H1 (cell line): ENCODE data around the gene SEC61B. TPM values are rescaled to one million over a fixed set of nuclear protein-coding genes. Genes with fewer than 3 reads are reported as not detected.

Experiments
- CTCF ChIA-PET: fragments of 300-600 bp; sonication (Branson Sonifier 250); formaldehyde crosslinking; loops from one replicate; lab custom pipeline; 2021; ENCODE audit not compliant: partially characterized antibody; lab: Charles Lee
- POLR2A ChIA-PET: fragments of 300-600 bp; sonication (Branson Sonifier 250); formaldehyde crosslinking; loops from one replicate; lab custom pipeline; 2021; ENCODE audit warnings: inconsistent platforms; ENCODE audit not compliant: partially characterized antibody; lab: Charles Lee
- DNase-seq, 2 experiments: peaks; one replicate each; pipeline versions ENCODE4 v3.0.0 to v3.0.0-alpha.2; 2010 to 2022; ENCODE audit warnings: low spot score in 2 of 2, low read depth in 1 of 2, mixed read lengths in 1 of 2
- FAIRE-seq: peaks from 2 replicates; lab custom pipeline; 2011; peaks lifted over from hg19 to GRCh38; lab: Jason Lieb, UNC
- H2AFZ ChIP-seq: 2 replicates; pipeline ENCODE4 v1.8.1; 2012; ENCODE audit warnings: low read length, inconsistent platforms
- H2AK5ac ChIP-seq: 2 replicates; pipeline ENCODE4 v1.6.1; 2013; ENCODE audit warnings: low read depth, low read length
- H2BK120ac ChIP-seq: replicated peaks from 2 replicates; pipeline ENCODE3; 2013; ENCODE audit warnings: low read depth, low read length, inconsistent platforms
- H2BK12ac ChIP-seq: 2 replicates; pipeline ENCODE4 v1.6.1; 2013; ENCODE audit warnings: low read depth, low read length
- H2BK15ac ChIP-seq: 2 replicates; pipeline ENCODE4 v1.6.1; 2013; ENCODE audit warnings: low read length
- H2BK20ac ChIP-seq: 2 replicates; pipeline ENCODE4 v1.6.1; 2013; ENCODE audit warnings: low read length
- H2BK5ac ChIP-seq: 2 replicates; pipeline ENCODE4 v1.6.1; 2013; ENCODE audit warnings: low read depth, low read length
- H3K14ac ChIP-seq: 2 replicates; pipeline ENCODE4 v1.6.1; 2013; ENCODE audit warnings: inconsistent platforms; ENCODE audit not compliant: insufficient read length
- H3K18ac ChIP-seq: 2 replicates; pipeline ENCODE4 v1.6.1; 2013; ENCODE audit warnings: low read length; ENCODE audit errors: extremely low read depth
- H3K23ac ChIP-seq: 2 replicates; pipeline ENCODE4 v1.6.1; 2013; ENCODE audit warnings: inconsistent platforms; ENCODE audit not compliant: insufficient read length
- H3K23me2 ChIP-seq: 2 replicates; pipeline ENCODE4 v1.6.1; 2013; ENCODE audit warnings: low read depth, low read length
- H3K27ac ChIP-seq: 2 replicates; pipeline ENCODE4 v1.6.1; 2011; ENCODE audit warnings: low read depth, low read length, inconsistent platforms
- H3K27me3 ChIP-seq, 4 experiments: replicated peaks in 1 of 4; 1 replicate in 1 of 4; 2 replicates in 3 of 4; pipeline versions ENCODE4 v1.6.1 to v1.8.1; 2011 to 2013; ENCODE audit warnings: low read length in 3 of 4, mild to moderate bottlenecking in 3 of 4, inconsistent platforms in 2 of 4, mixed read lengths in 2 of 4, moderate library complexity in 1 of 4; ENCODE audit not compliant: control insufficient read depth in 3 of 4, insufficient read depth in 3 of 4; ENCODE audit errors: extremely low read depth in 1 of 4
- H3K36me3 ChIP-seq, 4 experiments: 2 replicates each; pipeline versions ENCODE4 v1.6.1 to v1.8.1; 2011 to 2013; ENCODE audit warnings: mild to moderate bottlenecking in 4 of 4, low read length in 3 of 4, moderate library complexity in 2 of 4, control low read depth in 1 of 4, inconsistent platforms in 1 of 4; ENCODE audit not compliant: insufficient read depth in 4 of 4, control insufficient read depth in 2 of 4
- H3K4ac ChIP-seq: replicated peaks from 2 replicates; pipeline ENCODE3; 2013; ENCODE audit warnings: low read length, low read depth, mixed read lengths, inconsistent platforms; ENCODE audit not compliant: insufficient read length
- H3K4me1 ChIP-seq, 4 experiments: replicated peaks in 1 of 4; 1 replicate in 1 of 4; 2 replicates in 3 of 4; pipeline versions ENCODE4 v1.6.1 to v1.8.1; 2011 to 2013; ENCODE audit warnings: low read length in 3 of 4, inconsistent platforms in 2 of 4, mixed read lengths in 1 of 4; ENCODE audit not compliant: insufficient read depth in 4 of 4, control insufficient read depth in 3 of 4
- H3K4me2 ChIP-seq, 2 experiments: 2 replicates each; pipeline versions ENCODE4 v1.6.1 to v1.8.1; 2011 to 2013; ENCODE audit warnings: low read depth in 2 of 2, low read length in 2 of 2, control low read depth in 1 of 2, inconsistent platforms in 1 of 2, mild to moderate bottlenecking in 1 of 2; ENCODE audit not compliant: insufficient read depth in 1 of 2
- H3K4me3 ChIP-seq, 4 experiments: fragments of 200-600, 300-600 bp in 1 of 4; sonication (generic), shearing (Covaris generic), sonication (Bioruptor Twin) in 1 of 4; 2 replicates each; pipeline versions ENCODE4 v1.5.1 to v1.8.1; 2011 to 2016; ENCODE audit warnings: low read length in 4 of 4, low read depth in 3 of 4, control low read depth in 2 of 4, inconsistent platforms in 2 of 4, mild to moderate bottlenecking in 2 of 4, mixed read lengths in 1 of 4, moderate library complexity in 1 of 4; ENCODE audit not compliant: insufficient read depth in 2 of 4; ENCODE audit errors: extremely low read depth in 1 of 4
- H3K56ac ChIP-seq: replicated peaks from 2 replicates; pipeline ENCODE3; 2013; ENCODE audit warnings: low read depth, mild to moderate bottlenecking, mixed read lengths, low read length, inconsistent platforms; ENCODE audit not compliant: insufficient read length
- H3K79me1 ChIP-seq: 2 replicates; pipeline ENCODE4 v1.6.1; 2013; ENCODE audit warnings: low read depth, low read length, control low read depth
- H3K79me2 ChIP-seq, 2 experiments: 2 replicates each; pipeline versions ENCODE4 v1.6.1 to v1.8.1; 2012 to 2013; ENCODE audit warnings: low read length in 2 of 2, mild to moderate bottlenecking in 2 of 2, inconsistent platforms in 1 of 2; ENCODE audit not compliant: insufficient read depth in 2 of 2, control insufficient read depth in 1 of 2
- H3K9ac ChIP-seq, 4 experiments: replicated peaks in 1 of 4; 1 replicate in 1 of 4; 2 replicates in 3 of 4; pipeline versions ENCODE4 v1.6.1 to v1.8.1; 2011 to 2013; ENCODE audit warnings: low read depth in 3 of 4, low read length in 3 of 4, control low read depth in 2 of 4, mild to moderate bottlenecking in 2 of 4, moderate library complexity in 2 of 4, inconsistent platforms in 1 of 4; ENCODE audit errors: extremely low read depth in 1 of 4
- H3K9me3 ChIP-seq, 2 experiments: 2 replicates each; pipeline versions ENCODE4 v1.6.1 to v1.8.1; 2012 to 2013; ENCODE audit warnings: mild to moderate bottlenecking in 2 of 2, moderate library complexity in 2 of 2, control low read depth in 1 of 2, inconsistent platforms in 1 of 2, low read depth in 1 of 2, low read length in 1 of 2, mixed read lengths in 1 of 2; ENCODE audit not compliant: insufficient read depth in 2 of 2
- H4K20me1 ChIP-seq, 2 experiments: replicated peaks in 1 of 2; 2 replicates each; pipeline versions ENCODE3 to v1.8.1; 2011 to 2013; ENCODE audit warnings: inconsistent platforms in 2 of 2, low read length in 2 of 2, mild to moderate bottlenecking in 1 of 2; ENCODE audit not compliant: insufficient read depth in 2 of 2, control insufficient read depth in 1 of 2
- H4K5ac ChIP-seq: 2 replicates; pipeline ENCODE4 v1.6.1; 2013; ENCODE audit warnings: low read length, low read depth, mixed read lengths, inconsistent platforms; ENCODE audit not compliant: insufficient read length
- H4K8ac ChIP-seq: 2 replicates; pipeline ENCODE4 v1.8.0; 2013; ENCODE audit warnings: mild to moderate bottlenecking, moderate library complexity, low read length, inconsistent platforms; ENCODE audit not compliant: insufficient read depth; ENCODE audit errors: extremely low read depth
- H4K91ac ChIP-seq: replicated peaks from 2 replicates; pipeline ENCODE3; 2013; ENCODE audit warnings: low read length, mixed read lengths, inconsistent platforms; ENCODE audit not compliant: insufficient read length
- BACH1 ChIP-seq: IDR thresholded peaks from 2 replicates; pipeline ENCODE4 v1.6.1; 2012; ENCODE audit warnings: low read length, improper control_type of control experiment
- CHD1 ChIP-seq: IDR thresholded peaks from 2 replicates; pipeline ENCODE4 v1.6.1; 2012; ENCODE audit warnings: low read depth, low read length, improper control_type of control experiment
- EZH2 ChIP-seq: fragments of 200-600 bp; sonication (generic); IDR thresholded peaks from 2 replicates; pipeline ENCODE4 v1.7.1; 2012; ENCODE audit warnings: low read depth, mild to moderate bottlenecking, moderate library complexity, low read length, inconsistent platforms; ENCODE audit not compliant: severe bottlenecking
- FOSL1 ChIP-seq: IDR thresholded peaks from 2 replicates; pipeline ENCODE4 v1.6.1; 2011; ENCODE audit warnings: mild to moderate bottlenecking, low read depth, low read length, moderate library complexity; ENCODE audit not compliant: insufficient read depth
- NANOG ChIP-seq: IDR thresholded peaks from 2 replicates; pipeline ENCODE4 v1.6.1; 2011; ENCODE audit warnings: low read length, low read depth, mild to moderate bottlenecking, inconsistent platforms; ENCODE audit not compliant: insufficient read depth, poor library complexity, severe bottlenecking
- RAD21 ChIP-seq, 2 experiments: IDR thresholded peaks in 1 of 2; conservative IDR thresholded peaks in 1 of 2; 2 replicates each; pipeline ENCODE4 v1.6.1; 2011; ENCODE audit warnings: low read depth in 2 of 2, low read length in 2 of 2, improper control_type of control experiment in 1 of 2, inconsistent platforms in 1 of 2, mild to moderate bottlenecking in 1 of 2, moderate library complexity in 1 of 2
- SIN3A ChIP-seq, 2 experiments: IDR thresholded peaks in 1 of 2; conservative IDR thresholded peaks in 1 of 2; 2 replicates each; pipeline ENCODE4 v1.6.1; 2011 to 2012; ENCODE audit warnings: low read length in 2 of 2, improper control_type of control experiment in 1 of 2, low read depth in 1 of 2, mild to moderate bottlenecking in 1 of 2
- TEAD4 ChIP-seq: IDR thresholded peaks from 2 replicates; pipeline ENCODE4 v1.6.1; 2012; ENCODE audit warnings: low read depth, low read length, inconsistent platforms, mixed read lengths
- USF2 ChIP-seq: IDR thresholded peaks from 2 replicates; pipeline ENCODE4 v1.6.1; 2011; ENCODE audit warnings: low read length, improper control_type of control experiment
- ZNF274 ChIP-seq: IDR thresholded peaks from 2 replicates; pipeline ENCODE4 v1.7.0; 2012; ENCODE audit warnings: low read length, borderline replicate concordance; ENCODE audit errors: extremely low read depth
- WGBS, 2 experiments: shearing (Covaris generic) in 1 of 2; methylation state at CpG; one replicate each; pipeline versions ENCODE4 v1.1.6 to v1.1.7; 2013 to 2015; ENCODE audit warnings: low lambda C conversion rate in 2 of 2, mixed read lengths in 2 of 2, inconsistent platforms in 1 of 2, low coverage in 1 of 2, missing lambda C conversion rate in 1 of 2; ENCODE audit not compliant: insufficient replicate concordance in 2 of 2, insufficient coverage in 1 of 2, insufficient read length in 1 of 2; ENCODE audit errors: extremely low coverage in 1 of 2, missing lambda C conversion rate in 1 of 2; 5-methylcytosine and 5-hydroxymethylcytosine counted together
- polyA plus RNA-seq, 7 experiments: library from polyadenylated mRNA; depleted of rRNA in 3 of 7; stranded (reverse) in 5 of 7; unstranded in 2 of 7; fragments of >200 nt in 5 of 7; fragments of 200-250 nt in 2 of 7; gene quantifications; 1 replicate in 5 of 7; 2 replicates in 1 of 7; 4 replicates in 1 of 7; pipeline versions ENCODE4 v1.2.1 to v1.2.3, GENCODE V29; 2011 to 2013; ENCODE audit warnings: missing spikeins in 2 of 7, mixed read lengths in 2 of 7
- total RNA-seq: library from RNA; stranded (reverse); fragmentation: NEBNext Ultra II Directional; extraction: Animal tissue kit (Norgen Biotek cat#: 25700); gene quantifications from 2 replicates; pipeline ENCODE4 v1.2.1, GENCODE V29; 2021

SEC61B gene
- total and polyA plus RNA-seq, 2 of the 8 experiments (the other 6 are each of a cell fraction or from before 2014, with no cell fraction given): 155 to 379 TPM

- no peak overlapping the region for H3K14ac ChIP-seq
- no peak overlapping the region for H2BK20ac ChIP-seq
- no peaks in the 10 kb centered on the region for H3K79me1 ChIP-seq
- no peak overlapping the region for H3K4me3 ChIP-seq
- H3K27ac ChIP-seq: no peak overlapping the region
- no peak overlapping the region for H3K4me2 ChIP-seq
- no peak overlapping the region for H3K23ac ChIP-seq
- no peak overlapping the region for H2BK5ac ChIP-seq
- ChIA-PET CTCF (interaction anchor here (0.9 to 9.4 kb wide), 4 partner anchors 8 to 136 kb away, joined by 3 to 105 read pairs (median 3); no protein-coding TSS in a partner anchor), POLR2A (interaction anchor here (0.5 to 1.2 kb wide), 3 partner anchors 8 to 32 kb away, joined by 3 to 4 read pairs (median 3); partner anchors contain the start of genes ALG2 and SEC61B)
- FAIRE-seq (no peak), DNase-seq (no peak)
- H4K20me1 ChIP-seq: no peaks in the 10 kb centered on the region
- no peaks in the 10 kb centered on the region for H3K23me2 ChIP-seq
- H3K27me3 ChIP-seq: no peaks in the 10 kb centered on the region
- no peak overlapping the region for H2BK120ac ChIP-seq
- no peak overlapping the region for H2AK5ac ChIP-seq
- H3K9me3 ChIP-seq: no peaks in the 10 kb centered on the region
- no peak overlapping the region for H3K4ac ChIP-seq
- WGBS, 2 experiments: 85% methylated on average over 8 of the region's 8 CpGs; no CpG with 5 or more reads in 1 of the 2 experiments
- no peaks in the 10 kb centered on the region; a peak in 1 of 7 replicates for H3K4me1 ChIP-seq
- no peaks in the 10 kb centered on the region for H3K79me2 ChIP-seq
- H3K36me3 ChIP-seq: no peaks in the 10 kb centered on the region
- no peak overlapping the region for H2BK12ac ChIP-seq
- H4K91ac ChIP-seq: no peak overlapping the region
- H2BK15ac ChIP-seq: no peak overlapping the region
- no peak overlapping the region for H2AFZ ChIP-seq
- no peak overlapping the region for H3K9ac ChIP-seq
- no peak overlapping the region for H3K56ac ChIP-seq
- no peak overlapping the region for H4K5ac ChIP-seq
- no peak overlapping the region for H3K18ac ChIP-seq
- H4K8ac ChIP-seq: no peak overlapping the region
- TF ChIP-seq FOSL1 (no peak), ZNF274 (no peak), NANOG (no peak), SIN3A (conservative IDR thresholded peaks at IDR 0.05 in 1 of 2, IDR thresholded peaks at IDR 0.05 in 1 of 2; ENCODE audit: low read depth in 1 of 2, low read length in 2 of 2) (no peak), RAD21 (IDR thresholded peaks at IDR 0.05 in 1 of 2, conservative IDR thresholded peaks at IDR 0.05 in 1 of 2; ENCODE audit: low read depth in 2 of 2, low read length in 2 of 2) (no peak), USF2 (no peak), TEAD4 (no peak), EZH2 (no peak), BACH1 (no peak), CHD1 (no peak)
Measured at GRCh38 chr9:99189887-99190596, 32.0 kb upstream of the SEC61B start.
